Trophoblast cell (in vitro differentiated cells and primary cell): Measurements from ENCODE around the gene MAGI1.
A peak's percentile ranks its signal among the peaks of the same experiment; 100 is the strongest.

Experiments used
- DNase-seq, 2 donors: peaks; one replicate each; pipeline ENCODE4 v3.0.0-alpha.2; 2016
- H2AFZ ChIP-seq: 2 replicates; pipeline ENCODE4 v1.6.1; 2013; ENCODE audit warnings: low read length, moderate library complexity, mild to moderate bottlenecking; ENCODE audit not compliant: insufficient read depth, poor library complexity
- H2AK5ac ChIP-seq: 2 replicates; pipeline ENCODE4 v1.6.1; 2013; ENCODE audit warnings: mild to moderate bottlenecking, low read length
- H2BK120ac ChIP-seq: 2 replicates; pipeline ENCODE4 v1.6.1; 2013; ENCODE audit warnings: low read length, mild to moderate bottlenecking, moderate library complexity; ENCODE audit not compliant: insufficient read depth, poor library complexity
- H2BK12ac ChIP-seq: 2 replicates; pipeline ENCODE4 v1.6.1; 2013; ENCODE audit warnings: mild to moderate bottlenecking, low read length, moderate library complexity
- H2BK5ac ChIP-seq: 2 replicates; pipeline ENCODE4 v1.6.1; 2013; ENCODE audit warnings: low read length, low read depth, moderate library complexity, mild to moderate bottlenecking; ENCODE audit not compliant: poor library complexity
- H3K14ac ChIP-seq: 2 replicates; pipeline ENCODE4 v1.6.1; 2013; ENCODE audit warnings: mild to moderate bottlenecking, low read length
- H3K18ac ChIP-seq: 2 replicates; pipeline ENCODE4 v1.6.1; 2013; ENCODE audit warnings: mild to moderate bottlenecking, low read length
- H3K23ac ChIP-seq: 2 replicates; pipeline ENCODE4 v1.6.1; 2013; ENCODE audit warnings: low read length
- H3K27ac ChIP-seq: 2 replicates; pipeline ENCODE4 v1.5.1; 2013; ENCODE audit warnings: low read depth, mild to moderate bottlenecking, inconsistent platforms, low read length, moderate library complexity
- H3K27me3 ChIP-seq: 2 replicates; pipeline ENCODE4 v1.6.1; 2013; ENCODE audit warnings: inconsistent platforms, mild to moderate bottlenecking, low read length, moderate library complexity; ENCODE audit not compliant: insufficient read depth
- H3K36me3 ChIP-seq, 2 experiments: 1 replicate in 1 of 2; 2 replicates in 1 of 2; pipeline ENCODE4 v1.6.1; 2013; ENCODE audit warnings: low read length in 2 of 2, mild to moderate bottlenecking in 2 of 2, moderate library complexity in 1 of 2; ENCODE audit not compliant: insufficient read depth in 2 of 2, control insufficient read depth in 1 of 2
- H3K4ac ChIP-seq: 2 replicates; pipeline ENCODE4 v1.6.1; 2013; ENCODE audit warnings: low read depth, mild to moderate bottlenecking, low read length, moderate library complexity
- H3K4me1 ChIP-seq, 2 experiments: 1 replicate in 1 of 2; 2 replicates in 1 of 2; pipeline ENCODE4 v1.6.1; 2013; ENCODE audit warnings: low read length in 2 of 2, mild to moderate bottlenecking in 2 of 2, moderate library complexity in 1 of 2; ENCODE audit not compliant: insufficient read depth in 2 of 2, control insufficient read depth in 1 of 2
- H3K4me2 ChIP-seq: 2 replicates; pipeline ENCODE4 v1.6.1; 2013; ENCODE audit warnings: inconsistent platforms, mild to moderate bottlenecking, low read length, moderate library complexity
- H3K4me3 ChIP-seq: 2 replicates; pipeline ENCODE4 v1.5.1; 2013; ENCODE audit warnings: mild to moderate bottlenecking, low read depth, low read length, inconsistent platforms
- H3K79me1 ChIP-seq: one replicate; pipeline ENCODE4 v1.6.1; 2013; ENCODE audit warnings: low read length
- H3K79me2 ChIP-seq: 2 replicates; pipeline ENCODE4 v1.6.1; 2013; ENCODE audit warnings: low read length, mild to moderate bottlenecking; ENCODE audit not compliant: control insufficient read depth, insufficient read depth, poor library complexity
- H3K9ac ChIP-seq: 2 replicates; pipeline ENCODE4 v1.6.1; 2013; ENCODE audit warnings: mild to moderate bottlenecking, low read length
- H3K9me3 ChIP-seq: 2 replicates; pipeline ENCODE4 v1.6.1; 2013; ENCODE audit warnings: low read depth, mild to moderate bottlenecking, control low read depth, inconsistent platforms, low read length; ENCODE audit not compliant: insufficient read depth
- H4K12ac ChIP-seq: 2 replicates; pipeline ENCODE4 v1.6.1; 2013; ENCODE audit warnings: low read depth, mild to moderate bottlenecking, low read length, moderate library complexity
- H4K8ac ChIP-seq: 2 replicates; pipeline ENCODE4 v1.6.1; 2013; ENCODE audit warnings: low read depth, mild to moderate bottlenecking, low read length, moderate library complexity
- H4K91ac ChIP-seq: one replicate; pipeline ENCODE4 v1.6.1; 2013; ENCODE audit warnings: low read depth, mild to moderate bottlenecking, low read length, moderate library complexity
- WGBS: extraction: QIAGEN DNeasy Blood & Tissue Kit; methylation state at CpG from one replicate; pipeline ENCODE4 v1.1.7; 2013; ENCODE audit warnings: missing lambda C conversion rate; ENCODE audit not compliant: insufficient read length, insufficient coverage; ENCODE audit errors: extremely low coverage; 5-methylcytosine and 5-hydroxymethylcytosine counted together

Gene MAGI1

DNA sequence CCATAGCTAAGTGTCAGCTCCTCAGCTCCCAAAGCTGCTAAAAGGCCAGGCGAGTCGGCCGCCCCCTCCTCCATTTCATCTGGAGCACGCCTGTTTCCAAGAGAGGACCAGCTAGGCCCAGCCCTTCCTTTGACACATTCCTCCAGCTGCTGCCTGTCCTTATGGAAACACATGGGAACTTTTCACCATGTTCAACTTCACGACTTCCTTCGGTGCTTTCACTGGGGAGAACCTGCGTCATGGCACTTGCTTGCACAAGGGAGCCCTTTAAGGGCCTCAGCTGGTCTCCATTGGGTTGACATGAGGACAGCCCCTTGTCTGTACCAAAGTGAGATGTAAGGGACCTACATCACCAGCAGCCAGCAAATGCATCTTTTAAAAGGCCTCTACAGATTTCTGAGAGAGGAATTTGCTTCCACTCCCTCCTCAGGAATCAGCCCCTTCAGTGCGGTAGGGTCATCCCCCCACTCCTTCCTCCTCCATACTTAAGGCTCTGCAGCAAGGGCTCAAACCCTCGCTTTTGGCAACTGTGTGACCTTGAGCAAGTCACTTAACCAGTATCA, 2.1 kb downstream of the MAGI1 start:
- no peak overlapping the region for H3K4ac ChIP-seq
- no peak overlapping the region for H3K4me3 ChIP-seq
- peak overlapping the region; percentile 86 for H3K4me2 ChIP-seq
- H3K4me1 ChIP-seq, result peaks cover 16 to 17% of the 10 kb centered on the region in 2 experiments
- peaks cover 14% of the 10 kb centered on the region for H3K79me2 ChIP-seq
- no peak overlapping the region for H2BK5ac ChIP-seq
- H3K9me3 ChIP-seq, result no peaks in the 10 kb centered on the region
- no peak overlapping the region for H2AFZ ChIP-seq
- no CpG with 5 or more reads among the region's 9 CpGs for WGBS
- peaks cover 26% of the 10 kb centered on the region for H3K79me1 ChIP-seq
- H4K12ac ChIP-seq, result no peak overlapping the region
- peak overlapping the region; percentile 1 for H2BK120ac ChIP-seq
- H2BK12ac ChIP-seq, result no peak overlapping the region
- no peak overlapping the region for H3K14ac ChIP-seq
- H3K23ac ChIP-seq, result no peak overlapping the region
- no peak overlapping the region for H4K8ac ChIP-seq
- H2AK5ac ChIP-seq, result no peak overlapping the region
- H3K9ac ChIP-seq, result no peak overlapping the region
- H4K91ac ChIP-seq, result no peak overlapping the region
- H3K36me3 ChIP-seq, result no peaks in the 10 kb centered on the region
- H3K27me3 ChIP-seq, result no peaks in the 10 kb centered on the region
- DNase-seq, result peak in 1 of 2 donors; percentile 6
- peak overlapping the region; percentile 80 for H3K27ac ChIP-seq
- H3K18ac ChIP-seq, result peak overlapping the region; percentile 13

DNA sequence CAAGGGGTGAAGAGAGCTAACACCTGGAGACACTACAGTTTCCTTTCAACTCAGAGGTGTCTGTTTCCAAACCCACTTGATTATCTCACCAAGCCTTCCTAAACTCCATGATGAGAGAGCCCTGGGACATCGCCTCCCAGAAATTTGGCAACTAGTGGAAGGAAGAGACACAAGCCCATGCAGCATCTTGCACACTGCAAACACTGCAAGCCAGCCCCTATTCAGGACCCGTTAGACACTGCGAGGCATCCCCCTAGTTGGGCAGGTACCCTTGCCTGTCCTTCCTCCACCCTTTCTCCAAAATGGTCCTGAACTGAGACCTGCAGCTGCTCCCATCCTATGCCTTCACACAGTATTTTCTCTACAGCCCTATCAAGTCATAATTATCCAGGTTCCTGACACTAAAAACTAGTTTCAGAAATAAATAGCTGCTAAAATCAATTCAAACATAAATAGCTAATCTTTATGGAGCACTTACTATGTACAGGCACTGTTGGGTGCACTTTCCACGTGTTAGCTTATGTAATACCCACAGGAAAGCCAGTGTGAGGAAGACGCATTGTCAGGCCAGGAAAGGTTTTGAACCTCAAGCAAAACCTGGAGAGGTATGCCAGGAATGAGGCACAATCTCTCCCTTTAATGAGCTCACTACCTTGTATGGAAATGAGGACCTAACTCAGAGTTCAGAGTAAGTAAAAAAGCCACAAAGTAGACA, 2.8 kb downstream of the MAGI1 start:
- H2BK12ac ChIP-seq, result no peak overlapping the region
- no peak overlapping the region for H3K9ac ChIP-seq
- H3K27me3 ChIP-seq, result no peaks in the 10 kb centered on the region
- no peak overlapping the region for H2BK5ac ChIP-seq
- peaks cover 16 to 17% of the 10 kb centered on the region in 2 experiments for H3K4me1 ChIP-seq
- no peak overlapping the region for H2AK5ac ChIP-seq
- H4K8ac ChIP-seq, result no peak overlapping the region
- H3K23ac ChIP-seq, result no peak overlapping the region
- no CpG with 5 or more reads among the region's 5 CpGs for WGBS
- peak overlapping the region; percentile 27 for H3K4me3 ChIP-seq
- no peak overlapping the region for H4K91ac ChIP-seq
- no peak overlapping the region for H4K12ac ChIP-seq
- no peaks in the 10 kb centered on the region for H3K9me3 ChIP-seq
- DNase-seq, result peak in 1 of 2 donors; percentile 25
- H3K36me3 ChIP-seq, result no peaks in the 10 kb centered on the region
- peak overlapping the region; percentile 21 for H3K18ac ChIP-seq
- peak overlapping the region; percentile 86 for H3K4me2 ChIP-seq
- no peak overlapping the region for H3K14ac ChIP-seq
- H3K4ac ChIP-seq, result peak overlapping the region; percentile 1
- no peak overlapping the region for H2AFZ ChIP-seq
- no peak overlapping the region for H3K27ac ChIP-seq
- H3K79me1 ChIP-seq, result peaks cover 26% of the 10 kb centered on the region
- peaks cover 14% of the 10 kb centered on the region for H3K79me2 ChIP-seq
- H2BK120ac ChIP-seq, result peak overlapping the region; percentile 25

DNA sequence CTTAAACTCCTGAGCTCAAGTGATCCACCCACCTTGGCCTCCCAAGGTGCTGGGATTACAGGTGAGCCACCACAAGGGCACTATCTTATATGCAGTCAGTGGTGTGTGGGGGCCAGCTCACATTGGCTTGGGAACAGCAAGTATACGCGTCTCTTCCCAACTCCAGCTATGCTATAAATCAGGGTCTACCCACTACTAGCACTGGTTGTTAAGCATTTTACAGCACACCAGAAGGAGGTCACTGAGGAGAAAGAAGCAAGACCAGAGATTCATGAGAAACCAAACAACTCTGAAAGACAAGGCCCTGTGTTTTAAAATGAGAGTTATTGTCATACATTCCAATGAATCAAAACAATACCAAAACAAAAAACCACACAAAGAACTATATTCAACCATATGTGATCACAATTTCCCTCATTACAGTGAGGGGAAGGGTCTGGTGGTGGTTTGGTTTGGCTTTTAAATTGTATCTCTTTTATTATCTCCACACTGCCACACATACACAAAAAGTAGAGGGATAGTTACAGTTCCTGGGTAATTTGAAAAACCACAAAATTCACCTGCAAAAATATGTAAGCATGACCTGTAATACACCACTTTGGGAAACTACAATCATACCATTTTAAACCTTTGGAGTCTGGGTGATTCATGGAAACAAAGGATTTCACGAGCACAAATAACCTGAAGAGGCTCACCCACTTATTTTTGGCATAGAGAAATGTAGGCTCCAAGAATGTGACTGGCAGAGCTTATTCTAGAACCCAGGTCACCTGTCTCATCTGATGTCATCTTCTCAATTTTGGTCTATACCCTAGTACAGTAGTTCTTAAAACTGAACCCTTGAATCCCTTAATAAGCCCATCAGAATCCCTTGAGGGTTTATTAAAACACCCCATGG, 5.2 kb downstream of the MAGI1 start:
- WGBS, result no CpG with 5 or more reads among the region's 3 CpGs
- H2BK12ac ChIP-seq, result no peak overlapping the region
- no peaks in the 10 kb centered on the region for H3K9me3 ChIP-seq
- peaks cover 11 to 14% of the 10 kb centered on the region in 2 experiments for H3K4me1 ChIP-seq
- H4K8ac ChIP-seq, result no peak overlapping the region
- H2BK120ac ChIP-seq, result no peak overlapping the region
- no peaks in the 10 kb centered on the region for H3K27me3 ChIP-seq
- H3K18ac ChIP-seq, result no peak overlapping the region
- no peak overlapping the region for H3K23ac ChIP-seq
- H4K12ac ChIP-seq, result no peak overlapping the region
- no peak overlapping the region for H3K14ac ChIP-seq
- no peak for DNase-seq
- peaks cover 10% of the 10 kb centered on the region for H3K79me2 ChIP-seq
- peaks cover 16% of the 10 kb centered on the region for H3K79me1 ChIP-seq
- H3K9ac ChIP-seq, result no peak overlapping the region
- no peak overlapping the region for H3K4me3 ChIP-seq
- no peak overlapping the region for H2BK5ac ChIP-seq
- H3K36me3 ChIP-seq, result no peaks in the 10 kb centered on the region
- H3K27ac ChIP-seq, result no peak overlapping the region
- H3K4me2 ChIP-seq, result no peak overlapping the region
- no peak overlapping the region for H4K91ac ChIP-seq
- H3K4ac ChIP-seq, result no peak overlapping the region
- no peak overlapping the region for H2AFZ ChIP-seq
- H2AK5ac ChIP-seq, result no peak overlapping the region

DNA sequence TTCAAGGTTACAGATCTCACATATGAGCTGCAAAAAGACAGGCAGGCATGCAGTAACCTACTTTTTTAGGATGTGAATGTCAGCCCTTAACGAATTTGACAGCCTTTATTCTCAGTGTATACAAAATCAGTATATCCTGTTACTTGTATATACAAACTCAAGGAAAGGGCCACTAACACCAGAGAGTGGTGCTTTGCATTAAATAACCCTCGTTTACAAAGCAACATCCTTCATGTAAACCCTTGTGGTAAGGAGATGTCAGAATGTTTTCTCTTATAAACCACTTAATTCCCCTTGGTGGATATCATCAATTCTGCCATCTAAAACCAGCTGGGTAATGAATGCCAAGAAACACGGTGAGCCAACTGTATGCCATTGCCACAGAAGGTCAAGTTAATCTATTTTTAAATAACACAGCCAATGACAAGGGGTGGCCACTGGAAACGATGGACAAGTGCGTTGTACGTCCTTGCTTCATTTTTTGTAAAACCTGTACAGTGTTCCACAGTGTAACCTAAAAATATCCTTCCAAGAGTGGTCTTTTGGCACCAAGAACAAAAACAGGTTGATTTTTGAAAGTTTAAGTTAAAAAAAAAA, 7.5 kb downstream of the MAGI1 start:
- whole genome bisulfite sequencing, result no CpG with 5 or more reads among the region's 6 CpGs
- Histone ChIP-seq H2BK120ac (no peak overlapping the region), H3K27me3 (no peaks in the 10 kb centered on the region), H3K79me2 (peaks cover 2% of the 10 kb centered on the region), H3K36me3 (no peaks in the 10 kb centered on the region), H3K4me3 (no peak overlapping the region), H3K4me2 (no peak overlapping the region), H3K9ac (no peak overlapping the region), H3K9me3 (no peaks in the 10 kb centered on the region), H2BK12ac (no peak overlapping the region), H3K14ac (no peak overlapping the region), H3K79me1 (peaks cover 2% of the 10 kb centered on the region), H3K4me1 (peaks cover 4 to 8% of the 10 kb centered on the region in 2 experiments), H4K91ac (no peak overlapping the region), H3K4ac (no peak overlapping the region), H3K23ac (no peak overlapping the region), H4K8ac (no peak overlapping the region), H2BK5ac (no peak overlapping the region), H2AK5ac (no peak overlapping the region), H3K18ac (no peak overlapping the region), H3K27ac (no peak overlapping the region), H4K12ac (no peak overlapping the region), H2AFZ (no peak overlapping the region)
- no peak for DNase-seq
